IMR-90 (cell line): ENCODE results near the gene HOXD3. TPM values are rescaled to one million over a fixed set of nuclear protein-coding genes. Genes with fewer than 3 reads are reported as not detected.

Experiments used
- ATAC-seq: fragments of 200-7000 bp; cut with Tn5 transposase; 2 replicates; pipeline ENCODE4 v1.9.1; 2020; ENCODE audit warnings: low read depth, mild to moderate bottlenecking, moderate library complexity
- BruUV-seq: library from RNA; stranded (reverse); fragments of 400-500 nt; replicated peaks from 2 replicates; lab custom pipeline; 2021; lab: Mats Ljungman, UMichigan
- CTCF ChIA-PET: fragments of 300-600 bp; formaldehyde crosslinking; extraction: SDS; loops from one replicate; lab custom pipeline; 2021; ENCODE audit warnings: antibody characterized with exemption; lab: Yijun Ruan, JAX
- POLR2A ChIA-PET: fragments of 300-600 bp; sonication (Branson Sonifier 250); formaldehyde crosslinking; loops from one replicate; lab custom pipeline; 2022; ENCODE audit warnings: antibody characterized with exemption; ENCODE audit not compliant: unreplicated experiment; lab: Charles Lee
- DNase-seq: peaks from one replicate; pipeline ENCODE4 v3.0.0; 2013
- H2AFZ ChIP-seq: replicated peaks from 2 replicates; pipeline ENCODE3; 2013; ENCODE audit warnings: low read length, mild to moderate bottlenecking; ENCODE audit not compliant: poor library complexity
- H2AK5ac ChIP-seq: 2 replicates; pipeline ENCODE4 v1.6.1; 2013; ENCODE audit warnings: low read depth, low read length, inconsistent platforms
- H2AK9ac ChIP-seq: replicated peaks from 2 replicates; pipeline ENCODE3; 2013; ENCODE audit warnings: mild to moderate bottlenecking, low read depth, low read length, moderate library complexity; ENCODE audit not compliant: poor library complexity
- H2BK120ac ChIP-seq: 2 replicates; pipeline ENCODE4 v1.6.1; 2013; ENCODE audit warnings: low read depth, low read length, inconsistent platforms
- H2BK15ac ChIP-seq: 3 replicates; pipeline ENCODE4 v1.6.1; 2013; ENCODE audit warnings: low read depth, low read length, inconsistent platforms
- H2BK20ac ChIP-seq: 2 replicates; pipeline ENCODE4 v1.6.1; 2013; ENCODE audit warnings: low read depth, mild to moderate bottlenecking, inconsistent platforms, low read length, moderate library complexity
- H2BK5ac ChIP-seq: 2 replicates; pipeline ENCODE4 v1.6.1; 2013; ENCODE audit warnings: mild to moderate bottlenecking, low read depth, low read length, inconsistent platforms; ENCODE audit not compliant: poor library complexity, severe bottlenecking
- H3K14ac ChIP-seq: replicated peaks from 2 replicates; pipeline ENCODE4 v1.6.1; 2013; ENCODE audit warnings: low read depth, low read length, inconsistent platforms
- H3K18ac ChIP-seq: 2 replicates; pipeline ENCODE4 v1.6.1; 2013; ENCODE audit warnings: low read depth, low read length, control low read depth
- H3K23ac ChIP-seq: 2 replicates; pipeline ENCODE4 v1.6.1; 2013; ENCODE audit warnings: low read depth, low read length, inconsistent platforms
- H3K27ac ChIP-seq: 2 replicates; pipeline ENCODE4 v1.5.1; 2013; ENCODE audit warnings: mild to moderate bottlenecking, control low read depth, low read length; ENCODE audit not compliant: insufficient read depth
- H3K27me3 ChIP-seq: 2 replicates; pipeline ENCODE4 v1.6.1; 2013; ENCODE audit warnings: low read length; ENCODE audit not compliant: control insufficient read depth, insufficient read depth
- H3K36me3 ChIP-seq: 2 replicates; pipeline ENCODE4 v1.6.1; 2013; ENCODE audit warnings: low read length, mixed read lengths; ENCODE audit not compliant: control insufficient read depth, insufficient read depth
- H3K4ac ChIP-seq: 2 replicates; pipeline ENCODE4 v1.6.1; 2013; ENCODE audit warnings: low read depth, low read length, inconsistent platforms
- H3K4me1 ChIP-seq: 2 replicates; pipeline ENCODE4 v1.6.1; 2013; ENCODE audit warnings: low read length, mixed read lengths; ENCODE audit not compliant: control insufficient read depth, insufficient read depth
- H3K4me2 ChIP-seq: 2 replicates; pipeline ENCODE4 v1.6.1; 2013; ENCODE audit warnings: low read depth, mild to moderate bottlenecking, control low read depth, low read length, moderate library complexity
- H3K4me3 ChIP-seq: 2 replicates; pipeline ENCODE4 v1.5.1; 2013; ENCODE audit warnings: low read depth, mild to moderate bottlenecking, control low read depth, low read length, moderate library complexity; ENCODE audit not compliant: insufficient read depth
- H3K56ac ChIP-seq: 2 replicates; pipeline ENCODE4 v1.6.1; 2013; ENCODE audit warnings: low read length, inconsistent platforms; ENCODE audit not compliant: insufficient read depth; ENCODE audit errors: extremely low read depth
- H3K79me1 ChIP-seq, 2 experiments: 2 replicates each; pipeline ENCODE4 v1.6.1; 2013; ENCODE audit warnings: low read length in 2 of 2, inconsistent platforms in 1 of 2, low read depth in 1 of 2
- H3K9ac ChIP-seq: 2 replicates; pipeline ENCODE4 v1.6.1; 2013; ENCODE audit warnings: low read depth, low read length, control low read depth
- H3K9me1 ChIP-seq: 2 replicates; pipeline ENCODE4 v1.6.1; 2013; ENCODE audit warnings: low read length, inconsistent platforms; ENCODE audit not compliant: insufficient read depth
- H3K9me3 ChIP-seq: 2 replicates; pipeline ENCODE4 v1.6.1; 2013; ENCODE audit warnings: low read length; ENCODE audit not compliant: control insufficient read depth, insufficient read depth
- H4K20me1 ChIP-seq: 2 replicates; pipeline ENCODE4 v1.6.1; 2013; ENCODE audit warnings: low read length, inconsistent platforms; ENCODE audit not compliant: insufficient read depth
- H4K5ac ChIP-seq: 2 replicates; pipeline ENCODE4 v1.6.1; 2013; ENCODE audit warnings: mild to moderate bottlenecking, low read depth, low read length, control low read depth
- H4K8ac ChIP-seq, 2 experiments: 2 replicates each; pipeline ENCODE4 v1.6.1; 2013; ENCODE audit warnings: low read depth in 2 of 2, low read length in 2 of 2, control low read depth in 1 of 2, inconsistent platforms in 1 of 2
- H4K91ac ChIP-seq: 2 replicates; pipeline ENCODE4 v1.6.1; 2013; ENCODE audit warnings: low read depth, low read length, inconsistent platforms; ENCODE audit not compliant: insufficient read depth
- MXI1 ChIP-seq: IDR thresholded peaks from 2 replicates; pipeline ENCODE4 v1.6.1; 2012; ENCODE audit warnings: low read depth, mild to moderate bottlenecking, low read length, moderate library complexity, borderline replicate concordance
- WGBS, 2 experiments: methylation state at CpG; one replicate each; pipeline versions ENCODE4 v1.1.5 to v1.1.7; 2013; ENCODE audit warnings: missing lambda C conversion rate in 2 of 2; ENCODE audit not compliant: insufficient read length in 1 of 2; ENCODE audit errors: extremely low coverage in 2 of 2; 5-methylcytosine and 5-hydroxymethylcytosine counted together
- dilution Hi-C: fragments of 300-500 bp; cut with HindIII; formaldehyde crosslinking; loops from one replicate; pipeline ENCODE4 v1.14.3; 2018; ENCODE audit warnings: low sequenced_read_pairs; ENCODE audit not compliant: unreplicated experiment
- in situ Hi-C: fragments of 300-500 bp; cut with MboI; formaldehyde crosslinking; loops from 3 replicates; pipeline ENCODE4 v1.14.3; 2019; ENCODE audit warnings: low sequenced_read_pairs, inconsistent platforms, mixed read lengths
- intact Hi-C: fragments of 100-400 bp; cut with micrococcal nuclease; formaldehyde crosslinking; loops from 2 replicates; pipeline ENCODE4 v1.10.0; 2022
- polyA plus RNA-seq, 3 experiments: library from polyadenylated mRNA; depleted of rRNA; stranded (reverse); fragments of >200 nt; gene quantifications; 2 replicates each; pipeline ENCODE4 v1.2.3, GENCODE V29; 2012; ENCODE audit warnings: low replicate concordance in 1 of 3
- total RNA-seq: library from RNA; depleted of rRNA; stranded (reverse); fragments of >200 nt; gene quantifications from 2 replicates; pipeline ENCODE4 v1.2.3, GENCODE V29; 2012
- TF ChIP-seq, protein P1 (sequence below): fragments of 150-350 bp; IDR thresholded peaks from 2 replicates; pipeline ENCODE4 v1.6.1; 2016; ENCODE audit warnings: low read depth, mild to moderate bottlenecking, low read length, moderate library complexity, borderline replicate concordance
- TF ChIP-seq, protein P2 (sequence below): conservative IDR thresholded peaks from 2 replicates; pipeline ENCODE4 v1.5.1; 2012; ENCODE audit warnings: mild to moderate bottlenecking, low read depth, low read length, improper control_type of control experiment

The HOXD3 gene
- total and polyA plus RNA-seq, 2 of the 4 experiments (the other 2 are of a cell fraction) = not detected

DNA sequence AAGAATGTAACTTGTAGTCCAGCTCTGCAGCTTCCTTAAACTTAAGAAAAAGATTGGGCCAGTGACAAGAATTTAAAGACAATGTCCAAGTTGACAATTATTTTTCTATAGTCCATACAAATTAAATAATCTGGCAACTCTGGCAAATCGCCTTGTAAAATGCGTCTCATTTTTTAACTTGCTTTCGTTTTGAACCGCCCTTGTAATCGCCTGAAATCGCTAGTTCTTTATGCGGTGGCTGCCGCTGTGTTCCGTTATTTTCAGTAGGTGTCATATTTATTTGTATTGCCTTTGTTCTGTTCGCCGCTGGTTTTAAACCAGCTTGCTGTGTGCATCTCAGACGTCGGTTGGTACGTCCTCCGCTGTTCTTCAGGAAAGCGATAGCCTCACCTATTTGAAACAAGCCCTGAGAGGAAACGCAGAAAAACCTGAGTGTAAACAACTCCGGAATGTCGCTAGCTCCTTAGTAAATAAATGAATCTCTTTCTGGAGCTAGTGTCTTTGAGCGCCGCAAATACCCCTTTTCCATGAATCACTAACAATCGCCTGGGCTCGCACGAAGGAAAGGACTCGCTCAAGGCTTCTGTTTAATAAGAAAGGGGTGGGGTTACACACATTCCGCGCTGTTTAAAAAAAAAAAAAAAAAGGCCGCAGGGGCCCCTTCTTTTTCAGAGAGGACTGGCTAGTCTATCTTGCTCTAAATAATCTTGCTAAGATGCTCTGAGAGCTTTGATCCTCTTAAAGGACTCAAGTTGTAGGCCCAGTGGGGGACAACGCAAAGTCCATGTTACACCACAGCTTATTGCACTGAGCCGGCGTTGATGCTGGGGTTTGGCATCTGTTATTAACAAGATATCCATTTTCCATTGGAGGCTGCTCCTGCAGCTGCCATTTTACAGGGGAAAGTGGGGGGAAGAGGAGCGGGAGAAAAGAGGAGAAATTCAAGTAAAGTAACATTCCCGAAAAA, 24.6 kb upstream of the HOXD3 start:
- no peak overlapping the region for H3K23ac ChIP-seq
- no peak for ATAC-seq
- no peak overlapping the region for H2AK5ac ChIP-seq
- no peak overlapping the region for H2AK9ac ChIP-seq
- 5% methylated on average over 9 of the region's 33 CpGs; no CpG with 5 or more reads in 1 of the 2 experiments for whole genome bisulfite sequencing, 2 experiments
- H2BK20ac ChIP-seq = no peak overlapping the region
- no peaks in the 10 kb centered on the region for H3K9me1 ChIP-seq
- peak overlapping the region; percentile 82 for H3K4me2 ChIP-seq
- no peak overlapping the region for H3K14ac ChIP-seq
- H3K18ac ChIP-seq = no peak overlapping the region
- H4K5ac ChIP-seq = no peak overlapping the region
- no peaks in the 10 kb centered on the region for H4K20me1 ChIP-seq
- no TSS peak for BruUV-seq
- DNase-seq = peak; percentile 10
- no peak overlapping the region for H4K91ac ChIP-seq
- H2BK120ac ChIP-seq = no peak overlapping the region
- H3K9ac ChIP-seq = no peak overlapping the region
- CTCF ChIA-PET = interaction anchor here (0.7 to 3.1 kb wide), 8 partner anchors 8 to 521 kb away, joined by 3 to 23 read pairs (median 4); no protein-coding TSS in a partner anchor
- H3K79me1 ChIP-seq = no peaks in the 10 kb centered on the region
- POLR2A ChIA-PET = no interaction called here
- dilution Hi-C loops = no loop called here
- H3K27ac ChIP-seq = no peak overlapping the region
- TF ChIP-seq, protein P1, sequence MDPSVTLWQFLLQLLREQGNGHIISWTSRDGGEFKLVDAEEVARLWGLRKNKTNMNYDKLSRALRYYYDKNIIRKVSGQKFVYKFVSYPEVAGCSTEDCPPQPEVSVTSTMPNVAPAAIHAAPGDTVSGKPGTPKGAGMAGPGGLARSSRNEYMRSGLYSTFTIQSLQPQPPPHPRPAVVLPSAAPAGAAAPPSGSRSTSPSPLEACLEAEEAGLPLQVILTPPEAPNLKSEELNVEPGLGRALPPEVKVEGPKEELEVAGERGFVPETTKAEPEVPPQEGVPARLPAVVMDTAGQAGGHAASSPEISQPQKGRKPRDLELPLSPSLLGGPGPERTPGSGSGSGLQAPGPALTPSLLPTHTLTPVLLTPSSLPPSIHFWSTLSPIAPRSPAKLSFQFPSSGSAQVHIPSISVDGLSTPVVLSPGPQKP = no peak
- TF ChIP-seq, protein P2, sequence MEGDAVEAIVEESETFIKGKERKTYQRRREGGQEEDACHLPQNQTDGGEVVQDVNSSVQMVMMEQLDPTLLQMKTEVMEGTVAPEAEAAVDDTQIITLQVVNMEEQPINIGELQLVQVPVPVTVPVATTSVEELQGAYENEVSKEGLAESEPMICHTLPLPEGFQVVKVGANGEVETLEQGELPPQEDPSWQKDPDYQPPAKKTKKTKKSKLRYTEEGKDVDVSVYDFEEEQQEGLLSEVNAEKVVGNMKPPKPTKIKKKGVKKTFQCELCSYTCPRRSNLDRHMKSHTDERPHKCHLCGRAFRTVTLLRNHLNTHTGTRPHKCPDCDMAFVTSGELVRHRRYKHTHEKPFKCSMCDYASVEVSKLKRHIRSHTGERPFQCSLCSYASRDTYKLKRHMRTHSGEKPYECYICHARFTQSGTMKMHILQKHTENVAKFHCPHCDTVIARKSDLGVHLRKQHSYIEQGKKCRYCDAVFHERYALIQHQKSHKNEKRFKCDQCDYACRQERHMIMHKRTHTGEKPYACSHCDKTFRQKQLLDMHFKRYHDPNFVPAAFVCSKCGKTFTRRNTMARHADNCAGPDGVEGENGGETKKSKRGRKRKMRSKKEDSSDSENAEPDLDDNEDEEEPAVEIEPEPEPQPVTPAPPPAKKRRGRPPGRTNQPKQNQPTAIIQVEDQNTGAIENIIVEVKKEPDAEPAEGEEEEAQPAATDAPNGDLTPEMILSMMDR = no peak
- no peak for TF ChIP-seq MXI1
- H2AFZ ChIP-seq = no peak overlapping the region
- H3K56ac ChIP-seq = no peak overlapping the region
- in situ Hi-C loops = no loop called here
- no peak overlapping the region for H2BK15ac ChIP-seq
- H3K4me1 ChIP-seq = no peaks in the 10 kb centered on the region
- intact Hi-C loops = no loop called here
- H3K4me3 ChIP-seq = peak overlapping the region; percentile 39; the same call in 1 of the 2 replicates
- peaks cover 93% of the 10 kb centered on the region for H3K27me3 ChIP-seq
- no peak overlapping the region for H3K4ac ChIP-seq
- no peak overlapping the region for H4K8ac ChIP-seq
- H3K9me3 ChIP-seq = peaks cover 1% of the 10 kb centered on the region
- H2BK5ac ChIP-seq = no peak overlapping the region
- no peaks in the 10 kb centered on the region for H3K36me3 ChIP-seq
